ENCODE data around the gene PAIP2B.
A peak's percentile ranks its signal among the peaks of the same experiment; 100 is the strongest.
"Not testable (repeated sequence)": the region's sequence is repeated elsewhere in the genome, so short reads cannot be mapped to it uniquely, and the experiment has no call there.

PAIP2B gene

GRCh38 chr2:71250935-71251334 lies 24.0 kb upstream of the PAIP2B start:
- no peak overlapping the region for H3K27ac ChIP-seq
- H4K20me1 ChIP-seq: no peaks in the 10 kb centered on the region
- no peak overlapping the region for H3K9ac ChIP-seq
- H3K4me1 ChIP-seq: no peaks in the 10 kb centered on the region
- no peaks in the 10 kb centered on the region for H3K27me3 ChIP-seq
- H3K36me3 ChIP-seq: no peaks in the 10 kb centered on the region
- no peak overlapping the region for H3K4me3 ChIP-seq
- H3K9me3 ChIP-seq: no peaks in the 10 kb centered on the region; the same call in 1 of the 2 replicates
- no peak for TF ChIP-seq Cebpa-rat (IDR thresholded peaks at IDR 0.05)
- no peak overlapping the region for H3K4me2 ChIP-seq

GRCh38 chr2:71244302-71244660 lies 17.4 kb upstream of the PAIP2B start:
- no peak for TF ChIP-seq Cebpa-rat (IDR thresholded peaks at IDR 0.05)
- H3K4me3 ChIP-seq: no peak overlapping the region
- no peak overlapping the region for H3K9ac ChIP-seq
- no peaks in the 10 kb centered on the region for H3K9me3 ChIP-seq
- no peaks in the 10 kb centered on the region for H3K36me3 ChIP-seq
- no peak overlapping the region for H3K27ac ChIP-seq
- no peak overlapping the region for H3K4me2 ChIP-seq
- H3K4me1 ChIP-seq: no peaks in the 10 kb centered on the region
- H3K27me3 ChIP-seq: no peaks in the 10 kb centered on the region
- H4K20me1 ChIP-seq: no peaks in the 10 kb centered on the region

GRCh38 chr2:71243634-71244301 lies 16.9 kb upstream of the PAIP2B start:
- Histone ChIP-seq H3K4me1 (no peaks in the 10 kb centered on the region), H3K9ac (no peak overlapping the region), H3K4me3 (no peak overlapping the region), H3K27me3 (no peaks in the 10 kb centered on the region), H3K27ac (no peak overlapping the region), H3K9me3 (no peaks in the 10 kb centered on the region), H4K20me1 (no peaks in the 10 kb centered on the region), H3K4me2 (no peak overlapping the region), H3K36me3 (no peaks in the 10 kb centered on the region)
- no peak for TF ChIP-seq Cebpa-rat (IDR thresholded peaks at IDR 0.05)

DNA sequence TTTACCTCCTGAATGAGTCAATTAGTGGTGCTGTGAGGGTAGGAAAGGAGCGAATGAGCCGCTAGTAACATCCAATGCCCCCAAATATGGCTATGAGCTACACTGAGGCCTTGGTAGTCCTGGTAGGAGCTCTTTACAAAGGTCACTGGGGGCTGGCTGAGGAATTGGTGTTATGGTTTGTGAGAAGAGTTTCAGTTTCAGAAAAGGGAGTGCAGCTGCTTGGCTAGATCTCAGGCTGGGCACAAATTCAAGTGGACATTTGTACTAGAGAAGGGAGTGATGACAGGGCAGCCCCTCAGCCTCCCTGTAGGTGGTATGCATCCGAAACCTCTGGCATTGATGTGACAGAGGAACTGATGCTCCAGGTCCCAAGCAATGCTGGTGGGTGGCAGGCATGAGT lies 13.9 kb upstream of the PAIP2B start:
- H3K27ac ChIP-seq: no peak overlapping the region
- H3K9me3 ChIP-seq: no peaks in the 10 kb centered on the region
- H3K27me3 ChIP-seq: no peaks in the 10 kb centered on the region
- H3K9ac ChIP-seq: no peak overlapping the region
- peaks cover 5% of the 10 kb centered on the region; the same call in 1 of the 2 replicates for H3K4me1 ChIP-seq
- no peak overlapping the region for H3K4me3 ChIP-seq
- no peaks in the 10 kb centered on the region for H3K36me3 ChIP-seq
- no peak for TF ChIP-seq Cebpa-rat (IDR thresholded peaks at IDR 0.05)
- no peak overlapping the region for H3K4me2 ChIP-seq
- no peaks in the 10 kb centered on the region for H4K20me1 ChIP-seq

DNA sequence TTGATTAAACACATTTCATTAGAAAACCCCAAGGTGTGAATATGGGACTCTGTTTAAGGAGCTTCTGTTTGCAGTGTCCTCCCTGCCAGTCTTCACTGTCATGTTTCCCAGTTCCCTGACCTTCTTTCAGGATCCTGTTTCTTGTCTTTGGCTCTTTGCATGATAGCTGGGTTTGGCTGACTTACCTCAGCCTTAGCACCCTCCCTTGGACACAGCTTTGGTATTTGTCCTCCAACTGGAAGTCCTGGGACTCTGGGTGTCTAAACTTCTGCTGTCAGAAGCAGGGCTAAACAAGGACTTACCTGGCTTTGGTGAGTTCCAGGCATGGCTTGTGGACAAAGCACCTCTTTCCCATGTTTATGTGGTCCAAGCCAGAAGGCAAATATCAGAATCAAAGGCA lies 11.2 kb upstream of the PAIP2B start:
- H3K9ac ChIP-seq: no peak overlapping the region
- no peak overlapping the region for H3K4me2 ChIP-seq
- no peaks in the 10 kb centered on the region for H4K20me1 ChIP-seq
- no peak for TF ChIP-seq Cebpa-rat (IDR thresholded peaks at IDR 0.05)
- H3K27ac ChIP-seq: no peak overlapping the region
- H3K4me1 ChIP-seq: peaks cover 8% of the 10 kb centered on the region; the same call in 1 of the 2 replicates
- no peaks in the 10 kb centered on the region for H3K27me3 ChIP-seq
- H3K36me3 ChIP-seq: no peaks in the 10 kb centered on the region
- peaks cover 17% of the 10 kb centered on the region for H3K9me3 ChIP-seq
- no peak overlapping the region for H3K4me3 ChIP-seq

DNA sequence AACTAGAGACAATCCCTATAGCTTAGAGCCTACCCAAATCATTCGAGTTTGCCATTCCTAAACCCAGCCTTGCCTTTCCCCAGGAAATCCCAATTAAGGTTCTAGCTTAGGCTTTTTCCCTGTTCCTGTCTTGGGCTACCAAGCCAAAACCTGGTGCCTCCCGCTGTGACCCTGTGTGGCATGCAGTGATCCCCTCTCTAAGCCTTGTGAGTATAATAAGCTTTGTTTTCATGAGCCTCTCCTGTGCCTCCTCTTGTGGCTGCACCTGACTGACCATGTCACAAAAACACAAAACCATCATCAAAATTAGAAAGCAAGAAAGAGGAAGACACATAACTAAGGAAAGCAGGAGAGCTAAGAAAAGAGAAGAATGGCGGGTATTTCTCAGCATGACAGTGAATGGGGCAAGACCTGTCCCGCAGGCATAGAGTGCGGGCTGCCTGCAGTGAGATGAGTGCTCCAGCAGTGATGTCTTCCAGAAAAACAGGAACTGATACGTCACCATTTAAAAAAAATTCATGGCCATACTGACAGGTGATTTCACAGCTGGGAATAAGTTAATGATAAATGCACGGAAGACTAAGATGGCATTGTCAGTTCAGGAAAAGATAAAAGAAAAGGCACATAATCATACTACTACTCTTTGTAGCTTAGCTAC lies 9.2 kb upstream of the PAIP2B start:
- Histone ChIP-seq H3K4me2 (no peak overlapping the region), H3K9ac (no peak overlapping the region), H4K20me1 (no peaks in the 10 kb centered on the region), H3K9me3 (peaks cover 31% of the 10 kb centered on the region), H3K27ac (no peak overlapping the region), H3K4me3 (no peak overlapping the region), H3K36me3 (no peaks in the 10 kb centered on the region), H3K27me3 (no peaks in the 10 kb centered on the region), H3K4me1 (peaks cover 8% of the 10 kb centered on the region; the same call in 1 of the 2 replicates)
- no peak for TF ChIP-seq Cebpa-rat (IDR thresholded peaks at IDR 0.05)

- not testable (repeated sequence) for H3K4me1 ChIP-seq, H3K27me3 ChIP-seq
Observed at GRCh38 chr2:71233072-71233471, 6.2 kb upstream of the PAIP2B start.

GRCh38 chr2:71226096-71226964 lies 573 bp downstream of the PAIP2B start:
- Histone ChIP-seq H3K27me3 (no peaks in the 10 kb centered on the region), H3K36me3 (no peaks in the 10 kb centered on the region), H3K9ac (peak overlapping the region; percentile 69), H3K4me1 (peaks cover 11% of the 10 kb centered on the region; the same call in 1 of the 2 replicates), H3K4me2 (peak overlapping the region; percentile 81), H3K4me3 (peak overlapping the region; percentile 70), H3K9me3 (peaks cover 7% of the 10 kb centered on the region; the same call in 1 of the 2 replicates), H3K27ac (no peak overlapping the region; the same call in 1 of the 2 replicates), H4K20me1 (no peaks in the 10 kb centered on the region)
- TF ChIP-seq Cebpa-rat (IDR thresholded peaks at IDR 0.05): no peak

More at GRCh38 chr2:71233072-71233471, 6.2 kb upstream of the PAIP2B start:
- H3K27ac ChIP-seq, H4K20me1 ChIP-seq, H3K4me2 ChIP-seq, H3K36me3 ChIP-seq, H3K4me3 ChIP-seq, H3K9ac ChIP-seq: not testable (repeated sequence)
- H3K9me3 ChIP-seq: peaks cover 31% of the 10 kb centered on the region

- Histone ChIP-seq H3K9me3 (peaks cover 7% of the 10 kb centered on the region; the same call in 1 of the 2 replicates), H3K36me3 (no peaks in the 10 kb centered on the region)
- TF ChIP-seq Cebpa-rat (IDR thresholded peaks at IDR 0.05): no peak
Observed at GRCh38 chr2:71224935-71225334, 2.0 kb downstream of the PAIP2B start.

More at GRCh38 chr2:71224935-71225334, 2.0 kb downstream of the PAIP2B start:
- no peak overlapping the region for H3K4me2 ChIP-seq
- H3K27me3 ChIP-seq: no peaks in the 10 kb centered on the region
- H3K9ac ChIP-seq: no peak overlapping the region
- no peak overlapping the region for H3K4me3 ChIP-seq
- H3K27ac ChIP-seq: no peak overlapping the region
- H3K4me1 ChIP-seq: peaks cover 11% of the 10 kb centered on the region; the same call in 1 of the 2 replicates
- no peaks in the 10 kb centered on the region for H4K20me1 ChIP-seq

Measured in BLaER1 (cell line).